Astrocyte (in vitro differentiated cells and primary cell): ENCODE data around the gene GNA15. TPM values are rescaled to one million over a fixed set of nuclear protein-coding genes. Genes with fewer than 3 reads are reported as not detected.

ENCODE experiments used
- DNase-seq: peaks from one replicate; pipeline ENCODE4 v3.0.0-alpha.2; 2010; ENCODE audit warnings: low read depth
- FAIRE-seq: peaks from 2 replicates; lab custom pipeline; 2011; peaks lifted over from hg19 to GRCh38; lab: Jason Lieb, UNC
- H2AFZ ChIP-seq: 2 replicates; pipeline ENCODE4 v1.6.0; 2012; ENCODE audit warnings: low read depth, low read length, inconsistent platforms
- H3K27ac ChIP-seq: 2 replicates; pipeline ENCODE4 v1.5.1; 2011; ENCODE audit warnings: low read depth, low read length, inconsistent platforms
- H3K27me3 ChIP-seq: 2 replicates; pipeline ENCODE4 v1.6.0; 2011; ENCODE audit warnings: low read length, inconsistent platforms; ENCODE audit not compliant: insufficient read depth
- H3K36me3 ChIP-seq: 2 replicates; pipeline ENCODE4 v1.5.1; 2011; ENCODE audit warnings: low read length, inconsistent platforms; ENCODE audit not compliant: insufficient read depth
- H3K4me1 ChIP-seq: 2 replicates; pipeline ENCODE4 v1.5.1; 2011; ENCODE audit warnings: low read length, inconsistent platforms; ENCODE audit not compliant: insufficient read depth
- H3K4me2 ChIP-seq: 2 replicates; pipeline ENCODE4 v1.6.0; 2012; ENCODE audit warnings: low read length, inconsistent platforms
- H3K4me3 ChIP-seq: 2 replicates; pipeline ENCODE4 v1.5.1; 2011; ENCODE audit warnings: low read depth, mild to moderate bottlenecking, low read length, inconsistent platforms; ENCODE audit not compliant: insufficient read depth
- H3K79me2 ChIP-seq: 2 replicates; pipeline ENCODE4 v1.6.0; 2012; ENCODE audit warnings: mild to moderate bottlenecking, low read length, inconsistent platforms; ENCODE audit not compliant: insufficient read depth
- H3K9ac ChIP-seq: 2 replicates; pipeline ENCODE4 v1.6.0; 2012; ENCODE audit warnings: mild to moderate bottlenecking, low read length, inconsistent platforms
- H3K9me3 ChIP-seq: 2 replicates; pipeline ENCODE4 v1.5.1; 2012; ENCODE audit warnings: low read depth, mild to moderate bottlenecking, low read length, inconsistent platforms; ENCODE audit not compliant: insufficient read depth
- H4K20me1 ChIP-seq: 2 replicates; pipeline ENCODE4 v1.6.0; 2012; ENCODE audit warnings: low read length, inconsistent platforms; ENCODE audit not compliant: insufficient read depth
- H3K27ac Mint-ChIP-seq: one replicate; pipeline ENCODE4 v1.8.0; 2021; ENCODE audit warnings: mild to moderate bottlenecking, mixed read lengths; ENCODE audit not compliant: unreplicated experiment
- H3K27me3 Mint-ChIP-seq: one replicate; pipeline ENCODE4 v1.8.0; 2021; ENCODE audit warnings: low read depth, mixed read lengths; ENCODE audit not compliant: unreplicated experiment
- H3K36me3 Mint-ChIP-seq: one replicate; pipeline ENCODE4 v1.8.0; 2021; ENCODE audit warnings: low read depth, mixed read lengths; ENCODE audit not compliant: unreplicated experiment
- H3K4me1 Mint-ChIP-seq: one replicate; pipeline ENCODE4 v1.8.0; 2021; ENCODE audit warnings: low read depth, mixed read lengths; ENCODE audit not compliant: unreplicated experiment
- H3K4me3 Mint-ChIP-seq: one replicate; pipeline ENCODE4 v1.8.0; 2021; ENCODE audit warnings: mild to moderate bottlenecking, moderate library complexity, mixed read lengths; ENCODE audit not compliant: unreplicated experiment
- H3K9me3 Mint-ChIP-seq: one replicate; pipeline ENCODE4 v1.8.0; 2021; ENCODE audit warnings: mild to moderate bottlenecking, mixed read lengths; ENCODE audit not compliant: unreplicated experiment
- CTCF ChIP-seq: IDR thresholded peaks from 2 replicates; pipeline ENCODE4 v1.5.1; 2011; ENCODE audit warnings: low read depth, mild to moderate bottlenecking, inconsistent platforms, low read length, moderate library complexity; ENCODE audit not compliant: insufficient read depth
- EZH2 ChIP-seq: IDR thresholded peaks from 2 replicates; pipeline ENCODE4 v1.6.1; 2012; ENCODE audit warnings: mild to moderate bottlenecking, low read length, inconsistent platforms; ENCODE audit not compliant: insufficient read depth
- total RNA-seq: library from RNA; stranded (reverse); gene quantifications from 2 replicates; pipeline ENCODE4 v1.2.1, GENCODE V29; 2021

GNA15 gene
- total RNA-seq, 1 donor from 2014 or later: not detected

GRCh38 chr19:3118232-3119070, 17.4 kb upstream of the GNA15 start:
- H2AFZ ChIP-seq: no peak overlapping the region
- no peaks in the 10 kb centered on the region for H3K9me3 ChIP-seq
- no peaks in the 10 kb centered on the region for H3K36me3 ChIP-seq
- Mint-ChIP-seq H3K9me3 (no peaks in the 10 kb centered on the region), H3K4me3 (no peak overlapping the region), H3K4me1 (no peaks in the 10 kb centered on the region), H3K27ac (no peak overlapping the region), H3K27me3 (no peaks in the 10 kb centered on the region), H3K36me3 (peaks cover 2% of the 10 kb centered on the region)
- no peak overlapping the region for H3K4me3 ChIP-seq
- no peaks in the 10 kb centered on the region for H3K4me1 ChIP-seq
- H3K27ac ChIP-seq: no peak overlapping the region
- no peaks in the 10 kb centered on the region for H3K27me3 ChIP-seq
- no peak overlapping the region for H3K4me2 ChIP-seq
- DNase-seq: no peak
- no peak overlapping the region for H3K9ac ChIP-seq
- H3K79me2 ChIP-seq: peaks cover 10% of the 10 kb centered on the region
- FAIRE-seq: no peak
- H4K20me1 ChIP-seq: peaks cover 20% of the 10 kb centered on the region
- TF ChIP-seq EZH2 (no peak), CTCF (no peak)

- Histone ChIP-seq H3K4me1 (no peaks in the 10 kb centered on the region), H3K9me3 (no peaks in the 10 kb centered on the region), H3K4me3 (no peak overlapping the region), H4K20me1 (peaks cover 15% of the 10 kb centered on the region), H2AFZ (no peak overlapping the region), H3K79me2 (peaks cover 4% of the 10 kb centered on the region), H3K27me3 (no peaks in the 10 kb centered on the region), H3K4me2 (no peak overlapping the region), H3K9ac (no peak overlapping the region), H3K27ac (no peak overlapping the region), H3K36me3 (no peaks in the 10 kb centered on the region)
- TF ChIP-seq EZH2: no peak
- TF ChIP-seq CTCF: no peak
- no peaks in the 10 kb centered on the region for H3K9me3 Mint-ChIP-seq
- H3K36me3 Mint-ChIP-seq: peaks cover 2% of the 10 kb centered on the region
- H3K4me3 Mint-ChIP-seq: no peak overlapping the region
- no peaks in the 10 kb centered on the region for H3K4me1 Mint-ChIP-seq
- no peak for FAIRE-seq
- no peak overlapping the region for H3K27ac Mint-ChIP-seq
- DNase-seq: no peak
- H3K27me3 Mint-ChIP-seq: no peaks in the 10 kb centered on the region
Observed at GRCh38 chr19:3119071-3119595, 16.7 kb upstream of the GNA15 start.
